GM12865 (cell line): Measurements from ENCODE around the gene WDCP.

Source experiments
- DNase-seq: peaks from one replicate; pipeline ENCODE4 v3.0.0; 2010; ENCODE audit warnings: low read depth
- H3K4me3 ChIP-seq: 2 replicates; pipeline ENCODE4 v1.5.1; 2011; ENCODE audit warnings: mild to moderate bottlenecking, low read depth, low read length, control low read depth
- TF ChIP-seq, protein P1 (sequence below): IDR thresholded peaks from 2 replicates; pipeline ENCODE4 v1.5.1; 2011; ENCODE audit warnings: low read length, control low read depth, low read depth, inconsistent platforms; ENCODE audit not compliant: insufficient read depth; ENCODE audit errors: missing control alignments

WDCP gene

DNA sequence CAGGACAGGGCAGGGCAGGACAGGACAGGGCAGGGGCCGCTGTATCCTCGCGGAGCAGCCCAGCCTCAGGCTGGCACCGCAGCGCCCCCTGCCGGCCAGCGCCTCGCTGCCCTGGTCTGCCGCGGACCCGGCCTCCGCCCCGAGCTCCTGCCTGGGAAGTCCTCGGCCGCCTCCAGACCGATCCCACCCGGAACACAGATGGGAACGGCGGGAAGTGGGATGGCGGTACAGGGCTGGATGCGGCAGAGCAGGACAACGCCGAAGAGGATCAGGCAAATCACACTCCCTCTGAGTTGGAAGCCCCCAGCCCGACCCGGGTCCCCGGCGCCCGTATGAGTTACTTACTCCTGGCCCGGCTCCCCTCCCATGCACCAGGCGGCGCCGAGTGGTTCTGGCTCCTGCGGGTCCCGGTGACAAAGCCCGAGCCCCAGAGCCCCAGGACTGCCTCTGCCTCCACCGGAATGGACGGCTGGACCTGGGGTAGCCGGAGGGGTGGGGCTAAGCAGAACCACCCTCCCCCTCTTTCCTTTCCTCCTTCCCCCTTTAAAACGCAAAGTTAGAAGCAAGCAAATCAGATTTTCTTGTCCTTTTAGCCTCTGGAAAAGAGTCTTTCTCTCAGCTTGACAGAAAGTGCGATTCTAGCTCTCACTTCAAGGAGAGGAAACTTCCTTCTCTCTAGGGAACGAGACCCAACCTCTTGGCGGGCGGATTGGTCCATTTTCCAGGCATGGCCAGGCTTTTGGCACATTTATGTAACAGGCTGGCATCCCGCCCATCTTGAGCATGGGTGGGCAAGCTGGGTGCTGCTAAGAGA is 37.4 kb upstream of the WDCP start, which contains the start of gene TP53I3:
TSS of gene TP53I3 (minus strand) at position 449 of the 814 bp plus-strand sequence. CDS start 508 bp downstream, outside the sequence.
- TF ChIP-seq, protein P1, sequence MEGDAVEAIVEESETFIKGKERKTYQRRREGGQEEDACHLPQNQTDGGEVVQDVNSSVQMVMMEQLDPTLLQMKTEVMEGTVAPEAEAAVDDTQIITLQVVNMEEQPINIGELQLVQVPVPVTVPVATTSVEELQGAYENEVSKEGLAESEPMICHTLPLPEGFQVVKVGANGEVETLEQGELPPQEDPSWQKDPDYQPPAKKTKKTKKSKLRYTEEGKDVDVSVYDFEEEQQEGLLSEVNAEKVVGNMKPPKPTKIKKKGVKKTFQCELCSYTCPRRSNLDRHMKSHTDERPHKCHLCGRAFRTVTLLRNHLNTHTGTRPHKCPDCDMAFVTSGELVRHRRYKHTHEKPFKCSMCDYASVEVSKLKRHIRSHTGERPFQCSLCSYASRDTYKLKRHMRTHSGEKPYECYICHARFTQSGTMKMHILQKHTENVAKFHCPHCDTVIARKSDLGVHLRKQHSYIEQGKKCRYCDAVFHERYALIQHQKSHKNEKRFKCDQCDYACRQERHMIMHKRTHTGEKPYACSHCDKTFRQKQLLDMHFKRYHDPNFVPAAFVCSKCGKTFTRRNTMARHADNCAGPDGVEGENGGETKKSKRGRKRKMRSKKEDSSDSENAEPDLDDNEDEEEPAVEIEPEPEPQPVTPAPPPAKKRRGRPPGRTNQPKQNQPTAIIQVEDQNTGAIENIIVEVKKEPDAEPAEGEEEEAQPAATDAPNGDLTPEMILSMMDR = peak; percentile 89
- DNase-seq = peak; percentile 92
- peak within 1 kb of the TSS; percentile 70 for H3K4me3 ChIP-seq

- DNase-seq = peak; percentile 95
- TF ChIP-seq, protein P1 = no peak
- peak overlapping the region; percentile 70 for H3K4me3 ChIP-seq
These were observed 36.6 kb upstream of the WDCP start for GRCh38 chr2:24083567-24084385.

GRCh38 chr2:24082787-24083566 is 35.8 kb upstream of the WDCP start:
- peak overlapping the region; percentile 70 for H3K4me3 ChIP-seq
- TF ChIP-seq, protein P1 = no peak
- DNase-seq = no peak

DNA sequence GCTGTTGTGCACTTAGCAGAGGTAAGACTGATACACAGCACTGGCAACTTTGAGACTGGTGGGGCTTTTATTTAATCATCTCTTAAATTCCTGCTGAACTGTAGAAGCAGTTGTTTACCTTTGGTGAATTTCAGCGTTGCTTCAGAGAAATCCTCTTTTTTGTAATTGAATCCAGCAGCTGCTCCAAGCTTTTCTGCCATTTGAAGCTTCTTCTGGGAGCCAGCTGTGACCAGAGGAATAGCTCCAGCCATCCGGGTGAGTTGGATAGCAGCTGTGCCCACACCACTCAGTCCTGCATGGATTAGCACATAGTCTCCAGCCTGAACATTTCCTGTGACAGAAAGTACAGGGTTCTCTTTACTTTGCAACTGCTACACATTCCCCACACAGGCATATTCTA is 33.5 kb upstream of the WDCP start:
- no peak for DNase-seq
- TF ChIP-seq, protein P1 = no peak

GRCh38 chr2:24077879-24078278 is 30.7 kb upstream of the WDCP start:
- TF ChIP-seq, protein P1 = no peak
- DNase-seq = no peak
- no peak overlapping the region; the same call in 1 of the 2 replicates for H3K4me3 ChIP-seq

More for the DNA sequence above, 33.5 kb upstream of the WDCP start:
- H3K4me3 ChIP-seq = no peak overlapping the region

DNA sequence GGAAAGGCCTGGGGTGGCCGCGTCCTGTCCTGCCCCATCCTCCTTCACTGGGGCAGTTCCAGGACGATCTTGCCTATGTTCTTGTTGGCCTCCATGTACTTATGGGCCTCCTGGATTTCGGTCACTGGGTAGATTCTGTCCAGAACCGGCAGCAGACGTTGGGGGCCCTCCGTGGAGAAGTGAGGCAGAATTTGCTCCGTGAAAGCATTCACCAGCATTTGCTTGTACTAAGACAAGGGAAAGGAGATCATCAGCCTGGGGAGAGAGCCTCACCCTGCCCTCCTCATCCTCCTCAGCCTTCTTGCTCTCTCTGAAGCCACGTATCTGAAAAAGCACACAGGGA is 30.3 kb upstream of the WDCP start:
- H3K4me3 ChIP-seq = peak overlapping the region; percentile 72
- TF ChIP-seq, protein P1 = no peak
- DNase-seq = no peak
